GM10248 (cell line): Measurements from ENCODE around the gene CDK12.
"Not testable (repeated sequence)": the region's sequence is repeated elsewhere in the genome, so short reads cannot be mapped to it uniquely, and the experiment has no call there.

ENCODE experiments used
- CTCF ChIA-PET: fragments of 300-600 bp; sonication (Branson Sonifier 250); formaldehyde crosslinking; extraction: SDS; loops from one replicate; lab custom pipeline; 2021; ENCODE audit warnings: antibody characterized with exemption; lab: Yijun Ruan, JAX
- POLR2A ChIA-PET: fragments of 350-650 bp; sonication (Branson Sonifier 250); formaldehyde crosslinking; extraction: SDS; loops from one replicate; lab custom pipeline; 2020; ENCODE audit warnings: antibody characterized with exemption; lab: Yijun Ruan, JAX
- DNase-seq: peaks from one replicate; pipeline ENCODE4 v3.0.0; 2012; ENCODE audit errors: extremely low spot score
- TF ChIP-seq, protein P1 (sequence below): IDR thresholded peaks from 2 replicates; pipeline ENCODE4 v1.5.1; 2012; ENCODE audit warnings: mild to moderate bottlenecking, low read depth; ENCODE audit errors: extremely low read depth, missing control alignments, control extremely low read depth

CDK12 gene

DNA sequence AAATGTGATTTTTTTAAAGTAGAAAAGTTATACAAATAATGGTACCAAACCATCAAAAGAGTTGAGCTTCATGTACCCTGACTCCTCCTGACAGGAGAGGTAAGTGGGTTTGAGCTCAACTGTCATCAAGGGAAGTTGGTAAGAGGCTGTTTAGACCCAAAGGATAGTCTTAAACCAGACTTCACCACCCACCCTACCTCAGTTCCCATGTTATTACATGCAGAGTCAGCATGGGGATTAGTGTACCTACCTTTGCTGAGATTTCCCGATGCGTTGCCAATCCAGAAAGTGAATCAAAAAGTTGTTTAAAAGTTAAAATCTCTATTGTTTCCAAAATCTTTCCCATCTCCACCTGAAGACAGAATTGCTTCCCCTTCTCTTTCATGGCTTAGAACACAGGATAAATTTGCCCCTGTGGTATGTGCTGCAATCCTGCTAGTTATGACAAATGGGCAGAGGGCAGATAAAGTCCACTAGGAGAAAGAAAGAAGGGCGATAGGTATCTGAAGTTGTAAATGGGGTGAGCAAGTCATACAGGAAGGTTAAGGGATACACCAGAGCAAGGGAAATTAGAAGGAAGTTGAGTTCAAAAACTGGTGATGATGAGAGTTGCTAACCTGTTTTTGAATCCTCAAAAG, 73.6 kb downstream of the CDK12 start:
- ChIA-PET CTCF (interaction anchor here (1.0 to 3.0 kb wide), 4 partner anchors 8 to 87 kb away, joined by 4 to 22 read pairs (median 8); no protein-coding TSS in a partner anchor), POLR2A (no interaction called here)
- TF ChIP-seq, protein P1, sequence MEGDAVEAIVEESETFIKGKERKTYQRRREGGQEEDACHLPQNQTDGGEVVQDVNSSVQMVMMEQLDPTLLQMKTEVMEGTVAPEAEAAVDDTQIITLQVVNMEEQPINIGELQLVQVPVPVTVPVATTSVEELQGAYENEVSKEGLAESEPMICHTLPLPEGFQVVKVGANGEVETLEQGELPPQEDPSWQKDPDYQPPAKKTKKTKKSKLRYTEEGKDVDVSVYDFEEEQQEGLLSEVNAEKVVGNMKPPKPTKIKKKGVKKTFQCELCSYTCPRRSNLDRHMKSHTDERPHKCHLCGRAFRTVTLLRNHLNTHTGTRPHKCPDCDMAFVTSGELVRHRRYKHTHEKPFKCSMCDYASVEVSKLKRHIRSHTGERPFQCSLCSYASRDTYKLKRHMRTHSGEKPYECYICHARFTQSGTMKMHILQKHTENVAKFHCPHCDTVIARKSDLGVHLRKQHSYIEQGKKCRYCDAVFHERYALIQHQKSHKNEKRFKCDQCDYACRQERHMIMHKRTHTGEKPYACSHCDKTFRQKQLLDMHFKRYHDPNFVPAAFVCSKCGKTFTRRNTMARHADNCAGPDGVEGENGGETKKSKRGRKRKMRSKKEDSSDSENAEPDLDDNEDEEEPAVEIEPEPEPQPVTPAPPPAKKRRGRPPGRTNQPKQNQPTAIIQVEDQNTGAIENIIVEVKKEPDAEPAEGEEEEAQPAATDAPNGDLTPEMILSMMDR: no peak
- no peak for DNase-seq

DNA sequence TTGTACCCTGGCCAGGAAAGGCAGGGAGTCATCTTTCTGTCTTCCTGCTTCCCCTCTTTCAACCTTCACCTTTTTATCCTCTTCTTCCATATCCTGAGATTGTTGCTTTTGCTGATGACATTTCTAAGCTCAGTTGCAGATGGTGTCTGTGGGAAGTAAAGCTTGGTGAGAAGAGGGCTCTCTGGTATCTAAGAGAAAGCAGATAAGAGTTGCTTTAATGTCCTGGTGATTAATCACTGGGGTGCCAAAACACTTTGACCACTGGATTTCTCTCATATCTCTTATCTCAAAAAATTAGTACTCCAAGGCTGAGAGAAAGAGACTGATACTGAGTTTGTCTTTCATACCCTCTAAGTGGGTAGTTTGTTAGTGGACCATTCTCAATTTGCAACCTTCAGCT, 75.2 kb downstream of the CDK12 start:
- CTCF ChIA-PET: interaction anchor here (1.5 to 3.0 kb wide), 4 partner anchors 10 to 87 kb away, joined by 5 to 22 read pairs (median 10); no protein-coding TSS in a partner anchor
- TF ChIP-seq, protein P1: no peak
- DNase-seq: no peak
- POLR2A ChIA-PET: interaction anchor here (0.6 to 0.8 kb wide), 2 partner anchors 48 to 159 kb away, joined by 4 to 7 read pairs; no protein-coding TSS in a partner anchor

GRCh38 chr17:39537364-39537763, 76.1 kb downstream of the CDK12 start:
- CTCF ChIA-PET: interaction anchor here (1.5 to 3.0 kb wide), 3 partner anchors 10 to 86 kb away, joined by 5 to 22 read pairs (median 13); no protein-coding TSS in a partner anchor
- DNase-seq, POLR2A ChIA-PET: not testable (repeated sequence)

DNA sequence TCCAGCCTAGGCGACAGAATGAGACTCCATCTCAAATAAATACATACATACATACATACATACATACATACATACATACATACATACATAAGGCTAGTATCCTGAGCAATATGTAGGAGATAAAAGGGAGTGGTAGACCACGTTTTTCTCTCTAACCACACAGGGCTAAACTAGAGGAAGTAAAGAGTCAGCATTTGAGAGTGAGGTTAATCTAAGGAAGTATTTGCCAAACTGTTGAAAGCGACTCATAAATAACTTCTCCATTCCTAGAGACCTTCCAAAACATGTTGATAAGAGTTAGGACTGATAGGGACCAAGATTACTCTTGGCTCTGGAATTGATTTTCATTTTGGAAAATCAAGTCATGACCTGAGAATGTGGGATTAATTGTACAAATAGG, 77.6 kb downstream of the CDK12 start:
- POLR2A ChIA-PET: no interaction called here
- CTCF ChIA-PET: interaction anchor here (1.1 to 1.5 kb wide), 2 partner anchors 9 to 10 kb away, joined by 3 to 5 read pairs; no protein-coding TSS in a partner anchor

DNA sequence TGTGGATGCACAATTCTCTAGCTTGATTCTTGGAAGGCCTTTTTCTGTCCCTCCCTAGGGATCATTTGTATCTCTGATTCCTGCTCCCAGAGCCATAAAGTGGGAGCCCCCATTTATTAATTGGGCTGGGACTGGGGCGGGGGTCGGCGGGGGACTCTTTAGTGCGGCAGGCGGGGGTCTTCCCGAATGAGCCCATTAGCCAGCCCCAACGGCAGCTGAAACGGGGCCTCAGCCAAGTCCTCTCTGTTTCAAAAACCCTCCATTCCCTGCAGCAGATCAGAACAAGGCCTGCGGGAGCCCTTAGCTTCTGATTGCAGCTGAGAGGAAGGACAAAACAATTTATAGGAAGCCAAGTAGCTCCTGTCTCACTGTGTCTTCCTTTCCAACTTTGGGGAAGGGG, 79.3 kb downstream of the CDK12 start:
- no peak for DNase-seq
- TF ChIP-seq, protein P1: no peak
- ChIA-PET POLR2A (no interaction called here), CTCF (interaction anchor here (1.2 to 1.4 kb wide), 2 partner anchors 81 to 113 kb away, joined by 3 to 5 read pairs; no protein-coding TSS in a partner anchor)

More for the DNA sequence above, 77.6 kb downstream of the CDK12 start:
- TF ChIP-seq, protein P1: no peak
- no peak for DNase-seq

GRCh38 chr17:39541652-39542051, 80.4 kb downstream of the CDK12 start:
- DNase-seq: no peak
- TF ChIP-seq, protein P1: no peak
- ChIA-PET POLR2A (no interaction called here), CTCF (interaction anchor here (1.2 kb wide), 2 partner anchors 80 kb away, joined by 3 to 5 read pairs; no protein-coding TSS in a partner anchor)

DNA sequence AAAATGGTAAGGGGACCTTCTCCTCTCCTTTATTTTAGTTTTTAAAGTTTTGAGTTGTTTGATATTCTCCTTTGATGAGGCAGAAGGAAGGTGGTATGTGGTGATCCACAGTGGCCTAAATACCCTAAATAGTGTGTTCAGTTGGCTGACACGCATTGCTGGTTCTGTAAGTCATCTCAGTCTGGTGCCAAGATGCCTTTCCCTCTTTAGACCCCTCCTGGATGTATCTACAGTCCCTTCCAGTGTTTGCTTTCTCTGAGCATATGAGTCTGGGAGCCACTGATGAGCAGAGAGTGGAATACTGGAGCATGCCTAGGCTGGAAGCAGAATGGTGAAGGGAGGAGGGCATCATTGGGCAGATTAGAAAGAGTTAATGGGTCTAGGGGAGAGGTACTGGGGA, 81.9 kb downstream of the CDK12 start:
- TF ChIP-seq, protein P1: no peak
- CTCF ChIA-PET: interaction anchor here (1.2 kb wide), 1 partner anchor 79 kb away, joined by 3 read pairs; no protein-coding TSS in a partner anchor
- DNase-seq: no peak
- POLR2A ChIA-PET: no interaction called here
